Posterior cingulate gyrus (tissue), 11 donors: ENCODE data around the gene PTPRN2.
A peak's percentile ranks its signal among the peaks of the same experiment; 100 is the strongest.

Source experiments
- DNase-seq, 10 donors: peaks; one replicate each; pipeline versions ENCODE4 v3.0.0 to v3.0.0-alpha.2; 2020 to 2021; ENCODE audit warnings: mixed read lengths in 3 of 10
- intact Hi-C: fragments of 100-400 bp; cut with DNase I; formaldehyde crosslinking; loops from one replicate; pipeline ENCODE4 v1.15.1; 2023

PTPRN2 gene

GRCh38 chr7:158067931-158068482 lies 519.6 kb downstream of the PTPRN2 start:
- intact Hi-C loops = no loop called here
- DNase-seq = peak in 3 of 10 donors; percentile 54 to 79 (median 57)

GRCh38 chr7:158067219-158067930 lies 520.2 kb downstream of the PTPRN2 start:
- DNase-seq = peak in 3 of 10 donors; percentile 59 to 67 (median 64)
- intact Hi-C loops = no loop called here

GRCh38 chr7:158066085-158066484 lies 521.5 kb downstream of the PTPRN2 start:
- intact Hi-C loops = no loop called here
- peak in 3 of 10 donors; percentile 5 to 41 (median 22) for DNase-seq

- peak in 2 of 10 donors; percentile 31 to 64 for DNase-seq
- intact Hi-C loops = no loop called here
These were observed 522.3 kb downstream of the PTPRN2 start for GRCh38 chr7:158065340-158065739.

- intact Hi-C loops = no loop called here
- peak in 2 of 10 donors; percentile 36 to 43 for DNase-seq
These were observed 523.0 kb downstream of the PTPRN2 start for GRCh38 chr7:158064631-158065030.

GRCh38 chr7:158063850-158064610 lies 523.6 kb downstream of the PTPRN2 start:
- DNase-seq = peak in 2 of 10 donors; percentile 48 to 66
- intact Hi-C loops = no loop called here

GRCh38 chr7:158062661-158063060 lies 525.0 kb downstream of the PTPRN2 start:
- intact Hi-C loops = no loop called here
- DNase-seq = peak in 2 of 10 donors; percentile 65 to 79

GRCh38 chr7:158061884-158062656 lies 525.6 kb downstream of the PTPRN2 start:
- intact Hi-C loops = no loop called here

GRCh38 chr7:158061026-158061630 lies 526.5 kb downstream of the PTPRN2 start:
- peak in 2 of 10 donors; percentile 74 to 77 for DNase-seq
- intact Hi-C loops = no loop called here

More at GRCh38 chr7:158061884-158062656, 525.6 kb downstream of the PTPRN2 start:
- DNase-seq = peak in 2 of 10 donors; percentile 59 to 73

- DNase-seq = peak in 3 of 10 donors; percentile 5 to 47 (median 27)
- intact Hi-C loops = no loop called here
These were observed 527.4 kb downstream of the PTPRN2 start for GRCh38 chr7:158060216-158060615.

- DNase-seq = peak in 3 of 10 donors; percentile 2 to 49 (median 22)
These were observed 530.2 kb downstream of the PTPRN2 start for GRCh38 chr7:158057446-158057845.

GRCh38 chr7:158056761-158057160 lies 530.9 kb downstream of the PTPRN2 start:
- intact Hi-C loops = loop anchor here (10.0 kb wide), 1 partner anchor 268 kb away; no protein-coding TSS in a partner anchor
- peak in 3 of 10 donors; percentile 6 to 55 (median 52) for DNase-seq

More at GRCh38 chr7:158057446-158057845, 530.2 kb downstream of the PTPRN2 start:
- intact Hi-C loops = loop anchor here (10.0 kb wide), 1 partner anchor 267 kb away; no protein-coding TSS in a partner anchor

- intact Hi-C loops = loop anchor here (10.0 kb wide), 1 partner anchor 269 kb away; no protein-coding TSS in a partner anchor
- DNase-seq = peak in 2 of 10 donors; percentile 57 to 61
These were observed 531.7 kb downstream of the PTPRN2 start for GRCh38 chr7:158055726-158056510.

GRCh38 chr7:158054611-158055010 lies 533.0 kb downstream of the PTPRN2 start:
- intact Hi-C loops = loop anchor here (10.0 kb wide), 1 partner anchor 270 kb away; no protein-coding TSS in a partner anchor
- DNase-seq = peak in 2 of 10 donors; percentile 47 to 80

GRCh38 chr7:158054081-158054480 lies 533.5 kb downstream of the PTPRN2 start:
- intact Hi-C loops = loop anchor here (10.0 kb wide), 1 partner anchor 271 kb away; no protein-coding TSS in a partner anchor
- DNase-seq = peak in 2 of 10 donors; percentile 9 to 21

GRCh38 chr7:158053183-158053915 lies 534.3 kb downstream of the PTPRN2 start:
- DNase-seq = peak in 2 of 10 donors; percentile 13 to 24

GRCh38 chr7:158052381-158053060 lies 535.1 kb downstream of the PTPRN2 start:
- intact Hi-C loops = loop anchor here (10.0 kb wide), 1 partner anchor 272 kb away; no protein-coding TSS in a partner anchor
- peak in 2 of 10 donors; percentile 53 to 78 for DNase-seq

More at GRCh38 chr7:158053183-158053915, 534.3 kb downstream of the PTPRN2 start:
- intact Hi-C loops = loop anchor here (10.0 kb wide), 1 partner anchor 271 kb away; no protein-coding TSS in a partner anchor
